GM18951 (cell line): ENCODE data around the gene ANKRD52.
"Not testable (repeated sequence)": the region's sequence is repeated elsewhere in the genome, so short reads cannot be mapped to it uniquely, and the experiment has no call there.

Experiments
- POLR2A ChIP-seq: IDR thresholded peaks from 4 replicates; pipeline ENCODE4 v1.6.1; 2011; ENCODE audit warnings: mild to moderate bottlenecking; ENCODE audit not compliant: insufficient read length, insufficient read depth; ENCODE audit errors: extremely low read depth
- in situ Hi-C: fragments of 300-500 bp; cut with MboI; formaldehyde crosslinking; loops from one replicate; pipeline ENCODE4 v1.12.0; 2022; ENCODE audit warnings: low sequenced_read_pairs, mixed read lengths, inconsistent platforms; ENCODE audit not compliant: unreplicated experiment

ANKRD52 gene

GRCh38 chr12:56288705-56289387, 30.7 kb upstream of the ANKRD52 start:
- TF ChIP-seq POLR2A = no peak
- in situ Hi-C loops = no loop called here

- in situ Hi-C loops = no loop called here
- no peak for TF ChIP-seq POLR2A
These were observed 28.1 kb upstream of the ANKRD52 start for GRCh38 chr12:56286044-56286830.

DNA sequence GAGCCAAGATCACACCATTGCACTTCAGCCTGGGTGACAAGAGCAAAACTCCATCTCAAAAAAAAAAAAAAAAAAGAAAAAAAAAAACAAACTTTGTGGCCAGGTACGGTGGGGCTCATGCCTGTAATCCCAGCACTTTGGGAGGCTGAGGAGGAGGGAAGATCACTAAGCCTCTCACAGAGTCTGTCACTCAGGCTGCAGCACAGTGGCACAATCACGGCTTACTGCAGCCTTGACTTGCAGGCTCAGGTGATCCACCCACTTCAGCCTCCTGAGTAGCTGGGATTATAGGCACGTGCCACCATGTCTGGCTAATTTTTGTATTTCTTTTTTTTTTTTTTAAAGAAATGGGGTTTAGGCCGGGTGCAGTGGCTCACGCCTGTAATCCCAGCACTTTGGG, 26.1 kb upstream of the ANKRD52 start:
- in situ Hi-C loops = not testable (repeated sequence)

- in situ Hi-C loops = no loop called here
- TF ChIP-seq POLR2A = no peak
These were observed 24.4 kb upstream of the ANKRD52 start for GRCh38 chr12:56282579-56282978.

DNA sequence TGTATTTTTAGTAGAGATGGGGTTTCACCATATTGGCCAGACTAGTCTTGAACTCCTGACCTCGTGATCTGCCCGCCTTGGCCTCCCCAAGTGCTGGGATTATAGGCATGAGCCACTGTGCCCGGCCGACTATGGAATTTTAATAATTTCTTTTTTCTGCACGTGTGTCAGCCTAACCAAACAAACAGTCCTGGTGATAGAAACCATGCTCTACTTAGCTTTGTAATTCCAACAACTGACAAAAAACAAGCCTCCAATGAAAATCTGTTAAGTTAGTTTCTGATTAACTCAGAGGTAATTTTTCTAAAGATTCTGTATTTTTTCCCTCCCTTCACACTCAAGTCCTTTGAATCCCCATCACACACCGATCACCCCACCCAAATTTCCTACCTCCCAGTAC, 23.8 kb upstream of the ANKRD52 start:
- in situ Hi-C loops = no loop called here
- TF ChIP-seq POLR2A = no peak

DNA sequence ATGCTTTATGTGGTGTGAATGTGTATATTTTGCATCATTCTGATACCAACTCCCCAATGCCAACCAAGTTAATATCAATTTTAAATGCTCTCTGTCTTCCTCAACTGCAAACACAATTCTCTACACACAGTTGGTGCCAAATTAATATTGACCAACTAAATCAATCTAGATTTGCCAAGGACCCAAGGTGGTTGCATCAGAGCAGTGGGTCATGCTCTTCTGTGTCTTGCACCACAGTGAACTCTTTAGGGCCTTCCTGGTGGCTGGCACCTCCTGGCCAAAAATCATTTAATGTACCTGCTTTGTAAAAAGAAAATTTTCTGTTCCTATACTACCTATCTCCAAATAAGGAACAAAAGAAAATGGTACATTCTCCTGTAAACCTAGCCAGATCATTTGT, 22.7 kb upstream of the ANKRD52 start:
- TF ChIP-seq POLR2A = no peak
- in situ Hi-C loops = no loop called here

DNA sequence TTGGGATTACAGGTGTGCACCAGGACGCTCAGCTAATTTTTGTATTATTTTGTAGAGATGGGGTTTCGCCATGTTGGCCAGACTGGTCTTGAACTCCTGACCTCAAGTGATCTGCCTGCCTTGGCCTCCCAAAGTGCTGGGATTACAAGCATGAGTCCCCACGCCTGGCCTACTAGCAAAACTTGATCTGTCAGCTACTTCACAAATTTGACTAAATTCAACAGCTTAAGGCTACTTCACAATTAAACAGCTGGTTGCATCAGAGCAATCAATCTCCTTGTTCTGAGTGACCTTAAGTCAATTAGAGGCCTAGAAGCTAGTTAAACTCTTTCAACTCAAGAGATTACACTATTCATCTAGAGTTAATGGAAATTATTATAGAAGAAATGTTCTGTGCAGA, 20.7 kb upstream of the ANKRD52 start:
- TF ChIP-seq POLR2A = no peak
- in situ Hi-C loops = no loop called here

GRCh38 chr12:56274299-56274698, 16.1 kb upstream of the ANKRD52 start:
- no peak for TF ChIP-seq POLR2A
- in situ Hi-C loops = no loop called here

GRCh38 chr12:56272468-56272867, 14.3 kb upstream of the ANKRD52 start:
- in situ Hi-C loops = not testable (repeated sequence)

- in situ Hi-C loops = no loop called here
- no peak for TF ChIP-seq POLR2A
These were observed 12.8 kb upstream of the ANKRD52 start for GRCh38 chr12:56271031-56271430.

- no peak for TF ChIP-seq POLR2A
- in situ Hi-C loops = no loop called here
These were observed 9.4 kb upstream of the ANKRD52 start for GRCh38 chr12:56267443-56268071.

DNA sequence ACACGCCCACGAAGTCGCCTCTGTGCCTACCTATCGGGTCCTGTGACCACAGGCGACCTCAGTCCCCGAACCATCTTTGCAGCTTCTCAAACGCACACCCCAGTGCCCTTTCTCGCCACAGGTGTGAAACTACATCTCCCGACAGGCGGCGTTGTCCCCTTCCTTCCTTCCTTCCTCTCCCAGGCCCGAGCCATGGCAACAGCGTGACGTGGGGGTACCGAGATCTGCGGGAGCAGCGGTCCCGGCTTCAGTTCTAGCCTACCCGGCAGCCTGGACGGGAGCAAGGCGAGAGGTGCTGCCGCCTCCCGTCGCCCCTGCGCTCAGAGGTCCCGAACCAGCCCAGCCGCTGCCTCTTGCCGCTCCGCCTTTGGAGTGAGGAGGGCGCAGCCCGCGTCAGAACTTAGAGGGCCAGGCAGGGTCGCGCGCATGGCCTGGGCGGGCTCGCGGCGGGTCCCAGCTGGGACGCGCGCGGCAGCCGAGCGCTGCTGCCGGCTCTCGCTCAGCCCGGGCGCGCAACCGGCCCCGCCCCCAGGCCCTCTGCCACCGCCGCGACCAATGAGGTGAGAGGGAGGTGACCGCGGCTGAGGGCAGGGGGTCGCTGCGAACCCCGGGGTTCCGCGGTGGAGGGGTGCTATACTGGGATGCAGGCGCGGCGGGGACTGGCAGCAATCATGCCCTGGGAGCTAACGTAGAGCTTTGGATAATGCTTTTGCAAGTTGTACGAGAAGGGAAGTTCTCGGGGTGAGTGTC, 8.7 kb upstream of the ANKRD52 start, which contains the start of gene COQ10A:
Gene COQ10A (plus strand): TSS at position 250 of the 750 bp plus-strand sequence. CDS start 177 bp downstream, at position 427.
- peak; percentile 86 for TF ChIP-seq POLR2A
- in situ Hi-C loops = no loop called here

- in situ Hi-C loops = not testable (repeated sequence)
These were observed 8.0 kb upstream of the ANKRD52 start for GRCh38 chr12:56266068-56266692.

DNA sequence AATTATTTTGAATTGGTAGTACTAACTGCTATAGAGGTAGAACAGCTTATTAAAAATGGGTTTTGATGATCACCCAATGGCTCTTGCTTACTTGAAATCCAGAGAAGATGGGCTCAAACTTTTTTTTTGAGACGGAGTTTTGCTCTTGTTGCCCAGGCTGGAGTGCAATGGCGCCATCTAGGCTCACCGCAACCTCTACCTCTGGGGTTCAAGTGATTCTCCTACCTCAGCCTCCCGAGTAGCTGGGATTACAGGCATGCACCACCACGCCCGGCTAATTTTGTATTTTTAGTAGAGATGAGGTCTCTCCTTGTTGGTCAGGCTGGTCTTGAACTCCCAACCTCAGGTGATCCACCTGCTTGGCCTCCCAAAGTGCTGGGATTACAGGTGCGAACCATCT, 4.8 kb upstream of the ANKRD52 start:
- in situ Hi-C loops = not testable (repeated sequence)
